WTC11 (cell line): Measurements from ENCODE around the gene CPNE6. TPM values are rescaled to one million over a fixed set of nuclear protein-coding genes. Genes with fewer than 3 reads are reported as not detected.
"Not testable (repeated sequence)": the region's sequence is repeated elsewhere in the genome, so short reads cannot be mapped to it uniquely, and the experiment has no call there.

Source experiments
- ATAC-seq: fragments of 200-7000 bp; cut with Tn5 transposase; 2 replicates; pipeline ENCODE4 v1.10.0; 2021; ENCODE audit warnings: mild to moderate bottlenecking, moderate library complexity
- CTCF ChIA-PET: fragments of 300-600 bp; sonication (Branson Sonifier 250); formaldehyde crosslinking; loops from one replicate; lab custom pipeline; 2021; ENCODE audit warnings: antibody characterized with exemption; lab: Charles Lee
- POLR2A ChIA-PET: fragments of 350-600 bp; sonication (Branson Sonifier 250); formaldehyde crosslinking; loops from one replicate; lab custom pipeline; 2021; ENCODE audit warnings: antibody characterized with exemption; lab: Charles Lee
- DNase-seq: peaks from one replicate; pipeline ENCODE4 v3.0.0; 2021; ENCODE audit warnings: low spot score
- H3K27ac Mint-ChIP-seq: 2 replicates; pipeline ENCODE4 v1.8.0; 2021; ENCODE audit warnings: mixed read lengths
- H3K27me3 Mint-ChIP-seq: 2 replicates; pipeline ENCODE4 v1.8.0; 2021; ENCODE audit warnings: low read depth, mild to moderate bottlenecking, moderate library complexity, mixed read lengths
- H3K36me3 Mint-ChIP-seq: 2 replicates; pipeline ENCODE4 v1.8.0; 2021; ENCODE audit warnings: mixed read lengths
- H3K4me1 Mint-ChIP-seq: 2 replicates; pipeline ENCODE4 v1.8.0; 2022; ENCODE audit warnings: mixed read lengths
- H3K4me3 Mint-ChIP-seq: 2 replicates; pipeline ENCODE4 v1.8.0; 2021; ENCODE audit warnings: mild to moderate bottlenecking, moderate library complexity, mixed read lengths
- H3K9me3 Mint-ChIP-seq: 2 replicates; pipeline ENCODE4 v1.8.0; 2021; ENCODE audit warnings: mixed read lengths
- ARID4B ChIP-seq: sonication (generic); formaldehyde crosslinking; IDR thresholded peaks from 2 replicates; pipeline ENCODE4 v1.8.0; 2023; ENCODE audit warnings: missing genetic modification reagents, mild to moderate bottlenecking, borderline replicate concordance
- ATF2 ChIP-seq: sonication (generic); formaldehyde crosslinking; IDR thresholded peaks from 2 replicates; pipeline ENCODE4 v1.8.1; 2022; ENCODE audit warnings: low read depth, missing genetic modification reagents, borderline replicate concordance
- E2F4 ChIP-seq: sonication (generic); formaldehyde crosslinking; IDR thresholded peaks from 2 replicates; pipeline ENCODE4 v1.8.1; 2022; ENCODE audit warnings: low read depth, mild to moderate bottlenecking, moderate library complexity, missing genetic modification reagents, borderline replicate concordance
- E2F5 ChIP-seq: sonication (generic); formaldehyde crosslinking; IDR thresholded peaks from 2 replicates; pipeline ENCODE4 v1.8.1; 2022; ENCODE audit warnings: mild to moderate bottlenecking, moderate library complexity, missing genetic modification reagents
- ESRRA ChIP-seq: sonication (generic); formaldehyde crosslinking; IDR thresholded peaks from 2 replicates; pipeline ENCODE4 v1.8.1; 2022; ENCODE audit warnings: mild to moderate bottlenecking, missing genetic modification reagents, borderline replicate concordance
- FOXJ3 ChIP-seq: sonication (generic); formaldehyde crosslinking; IDR thresholded peaks from 2 replicates; pipeline ENCODE4 v1.9.0; 2021; ENCODE audit warnings: missing genetic modification reagents, mild to moderate bottlenecking, borderline replicate concordance
- GABPB1 ChIP-seq: sonication (generic); formaldehyde crosslinking; IDR thresholded peaks from 2 replicates; pipeline ENCODE4 v1.8.1; 2023; ENCODE audit warnings: mild to moderate bottlenecking, missing genetic modification reagents
- IRF2 ChIP-seq: sonication (generic); formaldehyde crosslinking; IDR thresholded peaks from 2 replicates; pipeline ENCODE4 v1.8.0; 2022; ENCODE audit warnings: low read depth, missing genetic modification reagents, borderline replicate concordance
- PREB ChIP-seq: sonication (generic); formaldehyde crosslinking; IDR thresholded peaks from 2 replicates; pipeline ENCODE4 v1.8.1; 2022; ENCODE audit warnings: mild to moderate bottlenecking, missing genetic modification reagents, moderate library complexity, borderline replicate concordance
- PRRX2 ChIP-seq: fragments of 250-450 bp; sonication (Bioruptor Pico); IDR thresholded peaks from 2 replicates; pipeline ENCODE4 v1.8.0; 2021; ENCODE audit warnings: mild to moderate bottlenecking
- SP1 ChIP-seq: sonication (generic); formaldehyde crosslinking; conservative IDR thresholded peaks from 2 replicates; pipeline ENCODE4 v1.8.1; 2022; ENCODE audit warnings: missing genetic modification reagents
- TP53 ChIP-seq: sonication (generic); formaldehyde crosslinking; IDR thresholded peaks from 2 replicates; pipeline ENCODE4 v1.8.1; 2023; ENCODE audit warnings: mild to moderate bottlenecking, missing genetic modification reagents
- ZNF121 ChIP-seq: sonication (generic); formaldehyde crosslinking; IDR thresholded peaks from 2 replicates; pipeline ENCODE4 v1.8.0; 2023; ENCODE audit warnings: missing genetic modification reagents
- ZNF232 ChIP-seq: sonication (generic); formaldehyde crosslinking; IDR thresholded peaks from 2 replicates; pipeline ENCODE4 v1.8.0; 2022; ENCODE audit warnings: mild to moderate bottlenecking, missing genetic modification reagents
- total RNA-seq: library from RNA; stranded (reverse); gene quantifications from 3 replicates; pipeline ENCODE4 v1.2.3, GENCODE V29; 2021
- TF ChIP-seq, protein P1 (sequence below): sonication (generic); formaldehyde crosslinking; IDR thresholded peaks from 2 replicates; pipeline ENCODE4 v1.8.0; 2023; ENCODE audit warnings: missing genetic modification reagents
- TF ChIP-seq, protein P2 (sequence below): fragments of 250-450 bp; sonication (Bioruptor Pico); IDR thresholded peaks from 2 replicates; pipeline ENCODE4 v2.1.2; 2022; ENCODE audit warnings: mild to moderate bottlenecking, moderate library complexity
- TF ChIP-seq, protein P3 (sequence below): sonication (generic); formaldehyde crosslinking; IDR thresholded peaks from 2 replicates; pipeline ENCODE4 v1.8.1; 2023; ENCODE audit warnings: mild to moderate bottlenecking, missing genetic modification reagents, moderate library complexity

The CPNE6 gene
- total RNA-seq, 1 experiment from 2014 or later = not detected

DNA sequence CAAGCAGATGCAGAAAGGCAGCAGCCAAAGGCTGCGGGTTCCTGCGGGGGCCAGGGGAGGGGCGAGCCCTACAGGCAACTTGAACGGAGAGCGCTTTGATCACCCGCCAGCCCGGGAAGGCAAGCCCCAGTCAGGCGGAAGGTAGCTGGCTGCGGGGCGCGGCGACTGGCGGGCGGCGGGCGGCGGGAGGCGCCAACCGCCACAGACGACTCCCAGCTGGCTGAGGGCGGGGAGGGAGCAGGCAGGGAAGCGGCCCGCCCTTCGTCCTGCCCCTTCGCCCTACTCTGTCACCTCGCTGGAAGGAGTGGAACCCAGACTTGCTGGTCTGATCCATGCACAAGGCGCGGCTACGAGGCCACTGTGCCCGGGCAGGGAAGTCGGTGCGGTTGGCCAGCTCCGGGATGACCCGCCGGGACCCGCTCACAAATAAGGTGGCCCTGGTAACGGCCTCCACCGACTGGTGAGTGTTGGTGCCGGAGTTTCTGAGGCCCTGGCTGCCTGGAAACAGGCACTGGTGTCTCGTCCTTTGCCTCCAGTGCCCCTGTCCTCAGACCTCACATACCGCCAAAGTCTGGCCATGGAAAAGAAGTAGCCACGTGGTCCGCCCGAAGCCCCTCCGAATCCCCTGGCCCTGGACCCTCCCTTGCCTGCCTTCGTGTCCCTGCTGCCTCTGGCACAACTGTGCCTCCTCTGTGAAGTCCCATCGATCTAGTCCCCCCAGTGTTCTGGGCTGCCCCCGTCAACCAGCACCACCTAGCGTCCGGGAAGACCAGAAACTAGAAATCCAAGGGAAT is 35.0 kb upstream of the CPNE6 start (continued):
- TF ChIP-seq ARID4B (CRISPR knock-in tag) = 0 out of 2 replicates have a peak, but pooled peaks have one; percentile 40
- TF ChIP-seq, protein P1, sequence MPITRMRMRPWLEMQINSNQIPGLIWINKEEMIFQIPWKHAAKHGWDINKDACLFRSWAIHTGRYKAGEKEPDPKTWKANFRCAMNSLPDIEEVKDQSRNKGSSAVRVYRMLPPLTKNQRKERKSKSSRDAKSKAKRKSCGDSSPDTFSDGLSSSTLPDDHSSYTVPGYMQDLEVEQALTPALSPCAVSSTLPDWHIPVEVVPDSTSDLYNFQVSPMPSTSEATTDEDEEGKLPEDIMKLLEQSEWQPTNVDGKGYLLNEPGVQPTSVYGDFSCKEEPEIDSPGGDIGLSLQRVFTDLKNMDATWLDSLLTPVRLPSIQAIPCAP (CRISPR knock-in tag) = no peak
- no peak for TF ChIP-seq E2F4 (CRISPR knock-in tag)
- TF ChIP-seq TP53 (CRISPR knock-in tag) = peak; percentile 30; the same call in 1 of the 2 replicates
- no peak for TF ChIP-seq ZNF232
- TF ChIP-seq E2F5 = 0 out of 2 replicates have a peak, but pooled peaks have one; percentile 52
- no peak for TF ChIP-seq FOXJ3 (CRISPR knock-in tag)
- TF ChIP-seq SP1 (CRISPR knock-in tag) = peak; percentile 44
- TF ChIP-seq GABPB1 (CRISPR knock-in tag) = peak; percentile 70
- TF ChIP-seq, protein P2, sequence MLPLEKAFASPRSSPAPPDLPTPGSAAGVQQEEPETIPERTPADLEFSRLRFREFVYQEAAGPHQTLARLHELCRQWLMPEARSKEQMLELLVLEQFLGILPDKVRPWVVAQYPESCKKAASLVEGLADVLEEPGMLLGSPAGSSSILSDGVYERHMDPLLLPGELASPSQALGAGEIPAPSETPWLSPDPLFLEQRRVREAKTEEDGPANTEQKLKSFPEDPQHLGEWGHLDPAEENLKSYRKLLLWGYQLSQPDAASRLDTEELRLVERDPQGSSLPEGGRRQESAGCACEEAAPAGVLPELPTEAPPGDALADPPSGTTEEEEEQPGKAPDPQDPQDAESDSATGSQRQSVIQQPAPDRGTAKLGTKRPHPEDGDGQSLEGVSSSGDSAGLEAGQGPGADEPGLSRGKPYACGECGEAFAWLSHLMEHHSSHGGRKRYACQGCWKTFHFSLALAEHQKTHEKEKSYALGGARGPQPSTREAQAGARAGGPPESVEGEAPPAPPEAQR = no peak
- no peak for TF ChIP-seq ESRRA
- no peak for TF ChIP-seq PRRX2 (CRISPR knock-in tag)
- peak; percentile 8; the same call in 1 of the 2 replicates for TF ChIP-seq PREB (CRISPR knock-in tag)
- no peak for TF ChIP-seq IRF2 (CRISPR knock-in tag)
- TF ChIP-seq, protein P3, sequence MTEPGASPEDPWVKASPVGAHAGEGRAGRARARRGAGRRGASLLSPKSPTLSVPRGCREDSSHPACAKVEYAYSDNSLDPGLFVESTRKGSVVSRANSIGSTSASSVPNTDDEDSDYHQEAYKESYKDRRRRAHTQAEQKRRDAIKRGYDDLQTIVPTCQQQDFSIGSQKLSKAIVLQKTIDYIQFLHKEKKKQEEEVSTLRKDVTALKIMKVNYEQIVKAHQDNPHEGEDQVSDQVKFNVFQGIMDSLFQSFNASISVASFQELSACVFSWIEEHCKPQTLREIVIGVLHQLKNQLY (CRISPR knock-in tag) = no peak
- no peak for TF ChIP-seq ZNF121 (CRISPR knock-in tag)
- no peak for TF ChIP-seq ATF2 (CRISPR knock-in tag)

DNA sequence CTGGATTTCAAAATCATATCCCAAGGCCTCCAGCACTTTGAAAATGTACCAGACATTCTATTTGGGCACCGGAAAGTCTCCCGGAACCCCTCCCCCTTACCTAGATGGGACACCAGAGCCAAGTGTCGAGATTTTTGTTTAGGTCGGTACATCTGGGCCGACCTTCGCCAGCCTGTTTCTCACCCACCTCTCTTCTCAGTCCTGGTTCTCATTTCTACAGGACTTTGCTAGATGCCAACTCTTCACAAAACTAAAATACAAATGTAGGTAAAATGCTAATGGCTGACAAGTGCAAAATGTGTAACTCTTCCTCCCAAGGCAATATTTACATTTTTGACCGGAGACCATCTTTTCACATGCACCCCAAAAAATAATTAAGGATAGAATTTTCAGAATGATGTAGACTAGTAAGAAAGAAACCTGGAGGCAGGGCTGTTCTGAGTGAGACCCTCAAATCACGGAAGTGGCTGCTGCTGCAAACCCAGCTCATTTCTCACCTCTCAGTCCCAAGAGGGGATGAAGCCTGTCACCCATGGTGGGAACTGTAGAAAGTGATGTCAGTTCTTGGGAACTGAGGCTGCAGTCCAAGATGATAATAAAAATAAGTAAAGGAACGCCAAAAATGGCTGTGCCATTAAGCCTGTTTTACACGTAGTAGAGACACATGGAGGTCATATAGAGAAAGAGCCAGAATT is 34.3 kb upstream of the CPNE6 start:
- H3K4me3 Mint-ChIP-seq = peak overlapping the region; percentile 91
- POLR2A ChIA-PET = not testable (repeated sequence)

More for the DNA sequence above, 34.3 kb upstream of the CPNE6 start:
- CTCF ChIA-PET = interaction anchor here (1.2 kb wide), 1 partner anchor 72 kb away, joined by 8 read pairs; no protein-coding TSS in a partner anchor
- ATAC-seq, H3K36me3 Mint-ChIP-seq, DNase-seq: not testable (repeated sequence)
- Mint-ChIP-seq H3K4me1 (peaks cover 12% of the 10 kb centered on the region), H3K27me3 (peaks cover 28% of the 10 kb centered on the region), H3K9me3 (peaks cover 12% of the 10 kb centered on the region), H3K27ac (peak overlapping the region; percentile 10; the same call in 1 of the 2 replicates)
